Measurements from ENCODE around the gene ZNF280D.
A peak's percentile ranks its signal among the peaks of the same experiment; 100 is the strongest.
"Not testable (repeated sequence)": the region's sequence is repeated elsewhere in the genome, so short reads cannot be mapped to it uniquely, and the experiment has no call there.

The ZNF280D gene

DNA sequence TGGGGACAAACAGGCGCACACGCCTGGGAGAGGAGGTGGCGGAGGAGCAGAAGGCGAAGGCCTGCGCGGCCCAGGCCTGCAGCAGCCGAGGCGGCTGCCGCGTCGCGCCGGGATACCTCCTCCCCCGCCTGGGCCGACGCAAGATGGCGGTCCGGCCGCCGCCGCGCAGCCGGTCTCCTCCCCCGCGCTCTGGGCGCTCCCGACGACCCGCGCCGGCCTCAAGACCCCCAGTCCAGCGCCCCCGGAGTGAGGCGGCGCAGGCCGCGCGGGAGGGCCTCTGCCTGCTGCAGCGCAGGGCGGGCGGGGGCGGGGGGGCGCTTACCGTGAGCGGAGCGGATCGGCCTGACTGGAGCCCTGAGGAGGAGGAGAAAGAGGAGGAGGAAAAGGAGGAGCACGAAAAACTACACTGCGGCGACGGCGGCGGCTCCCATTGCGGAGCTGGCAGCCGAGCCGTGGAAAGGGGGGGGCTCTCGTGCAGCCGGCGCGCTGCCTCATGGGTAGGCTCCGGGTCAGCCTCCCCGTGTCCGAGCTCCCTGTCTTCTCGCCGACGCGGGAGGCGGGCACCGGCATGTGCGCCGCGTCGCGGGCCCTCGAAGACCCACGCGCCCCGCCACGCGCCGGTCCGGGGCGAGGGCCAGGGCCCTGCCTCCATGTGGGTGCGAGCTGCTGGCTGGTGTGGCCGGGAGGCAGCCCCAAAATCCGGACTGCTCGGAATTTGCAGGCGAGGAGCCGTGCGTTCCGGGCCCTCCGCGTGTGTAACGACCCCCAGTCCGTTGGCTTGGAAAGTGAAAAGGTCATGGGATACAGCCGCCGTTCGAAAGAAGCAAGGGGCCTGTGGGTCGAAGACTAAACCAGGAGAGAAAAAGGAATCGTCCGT lies at the start of gene ZNF280D:
Gene ZNF280D (minus strand): TSS at position 374 of the 877 bp plus-strand sequence. CDS start 26,400 bp downstream, outside the sequence.
- DNase-seq (ENCODE audit: low spot score): peak; percentile 91

GRCh38 chr15:56782306-56782705 lies 49.0 kb upstream of the ZNF280D start:
- DNase-seq (ENCODE audit: low spot score): no peak

GRCh38 chr15:56781666-56782065 lies 48.4 kb upstream of the ZNF280D start:
- DNase-seq (ENCODE audit: low spot score): no peak

GRCh38 chr15:56780102-56780725 lies 46.9 kb upstream of the ZNF280D start:
- DNase-seq (ENCODE audit: low spot score): not testable (repeated sequence)

DNA sequence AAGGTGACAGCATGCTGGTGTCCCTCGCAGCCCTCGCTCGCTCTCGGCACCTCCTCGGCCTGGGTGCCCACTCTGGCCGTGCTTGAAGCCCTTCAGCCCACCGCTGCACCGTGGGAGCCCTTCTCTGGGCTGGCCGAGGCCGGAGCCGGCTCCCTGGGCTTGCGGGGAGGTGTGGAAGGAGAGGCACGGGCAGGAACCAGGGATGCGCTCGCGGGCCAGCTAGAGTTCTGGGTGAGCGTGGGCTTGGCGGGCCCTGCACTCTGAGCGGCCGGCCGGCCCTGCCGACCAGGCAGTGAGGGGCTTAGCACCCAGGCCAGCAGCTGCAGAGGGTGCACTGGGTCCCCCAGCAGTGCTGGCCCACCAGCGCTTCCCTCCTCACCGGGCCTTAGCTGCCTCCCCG lies 46.1 kb upstream of the ZNF280D start:
- DNase-seq (ENCODE audit: low spot score): not testable (repeated sequence)

GRCh38 chr15:56778761-56779160 lies 45.5 kb upstream of the ZNF280D start:
- DNase-seq (ENCODE audit: low spot score): no peak

- DNase-seq (ENCODE audit: low spot score): no peak
These were observed 43.5 kb upstream of the ZNF280D start for GRCh38 chr15:56776839-56777238.

- DNase-seq (ENCODE audit: low spot score): no peak
These were observed 42.3 kb upstream of the ZNF280D start for GRCh38 chr15:56775641-56776040.

DNA sequence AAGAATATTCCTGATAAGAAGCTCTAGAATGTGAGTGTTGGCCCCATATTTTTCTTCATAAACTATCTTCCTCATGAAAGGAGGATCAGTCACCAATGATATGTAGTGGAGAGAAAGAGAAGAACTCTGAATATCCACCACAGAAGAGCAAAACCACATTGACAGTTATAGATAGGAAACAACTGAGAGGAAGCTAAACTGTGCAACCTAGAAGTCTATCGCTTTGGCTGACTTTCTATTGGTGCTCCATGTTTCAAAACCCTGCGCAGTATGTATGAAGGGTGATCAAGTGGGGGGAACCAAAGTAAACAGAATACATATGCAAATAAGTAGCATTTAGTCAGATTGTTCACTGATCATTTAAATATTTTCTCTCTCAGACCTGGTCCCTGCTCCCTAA lies 41.0 kb upstream of the ZNF280D start:
- no peak for DNase-seq (ENCODE audit: low spot score)

- no peak for DNase-seq (ENCODE audit: low spot score)
These were observed 39.7 kb upstream of the ZNF280D start for GRCh38 chr15:56772868-56773639.

GRCh38 chr15:56770173-56770572 lies 36.9 kb upstream of the ZNF280D start:
- DNase-seq (ENCODE audit: low spot score): no peak

DNA sequence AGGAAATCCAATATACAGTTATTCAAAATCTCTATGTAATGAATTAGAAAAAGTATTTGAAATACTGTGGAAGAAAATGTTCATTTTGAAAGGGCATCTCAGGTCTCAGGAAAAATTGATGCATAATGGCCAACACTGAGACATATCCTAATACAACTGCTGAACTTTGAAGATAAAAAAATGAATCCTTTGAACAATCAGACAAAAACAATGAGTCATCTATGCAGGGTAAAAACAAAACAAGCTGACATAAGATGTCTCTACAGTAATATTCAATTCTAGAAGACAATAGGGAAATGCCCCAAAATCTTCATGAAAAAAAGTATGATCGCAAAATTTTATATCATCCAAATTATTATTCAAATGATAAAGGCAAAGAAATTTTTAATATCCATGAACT lies 34.0 kb upstream of the ZNF280D start:
- DNase-seq (ENCODE audit: low spot score): no peak

GRCh38 chr15:56765251-56765650 lies 31.9 kb upstream of the ZNF280D start:
- DNase-seq (ENCODE audit: low spot score): peak; percentile 21

DNA sequence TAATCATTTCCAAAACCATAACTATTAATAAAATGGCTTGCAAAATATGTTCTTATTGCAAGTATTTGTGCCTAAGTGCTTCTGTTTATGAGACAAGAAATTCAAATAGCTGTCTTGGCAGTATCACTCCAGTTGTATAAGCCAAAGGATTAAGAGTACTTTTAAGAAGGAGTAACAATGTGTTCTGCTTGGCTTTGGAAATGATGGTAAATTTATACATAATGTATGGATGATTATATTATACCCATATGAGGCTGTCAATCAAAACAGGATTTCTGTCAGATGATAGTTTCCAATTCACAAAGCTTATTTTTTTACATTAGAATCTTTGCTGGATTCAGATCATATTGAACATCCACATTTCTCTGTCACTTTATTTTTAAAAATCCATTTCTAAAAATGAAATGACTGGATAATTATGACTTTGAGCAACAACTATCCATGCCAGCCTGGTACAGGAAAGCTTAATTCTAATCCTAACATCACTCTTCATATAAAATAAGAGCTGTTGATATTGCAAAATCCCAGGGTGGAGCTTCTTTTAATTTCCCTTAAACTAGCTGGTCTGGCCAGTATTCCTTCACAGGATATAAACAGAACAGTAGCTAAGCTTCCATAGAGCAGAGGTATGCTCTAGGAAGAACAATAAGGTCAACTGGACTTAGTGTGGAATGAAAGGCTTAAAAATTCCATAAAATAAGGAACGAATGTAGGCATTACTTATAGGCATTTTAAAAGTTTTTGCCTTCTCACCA lies 30.0 kb upstream of the ZNF280D start:
- no peak for DNase-seq (ENCODE audit: low spot score)

DNA sequence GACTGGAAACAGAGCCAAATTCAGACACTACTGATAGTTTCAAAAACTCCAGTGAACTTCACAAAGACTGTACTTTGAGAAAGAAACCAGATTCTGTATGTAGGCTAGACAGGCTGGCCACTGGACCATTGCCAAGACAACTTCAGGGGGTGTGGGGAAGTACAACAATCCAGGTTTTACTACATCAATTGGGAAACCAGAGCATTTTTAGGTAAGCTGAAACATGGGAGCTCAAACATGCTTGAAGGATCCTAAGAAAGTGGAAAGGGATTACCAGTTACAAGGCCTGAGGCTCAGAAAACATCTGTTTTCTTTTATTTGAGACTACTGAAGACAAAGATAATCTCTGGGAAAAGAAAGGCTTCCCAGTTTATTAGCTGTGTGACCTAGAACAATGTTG lies 26.9 kb upstream of the ZNF280D start:
- DNase-seq (ENCODE audit: low spot score): no peak

GRCh38 chr15:56759450-56759845 lies 26.1 kb upstream of the ZNF280D start:
- peak; percentile 18 for DNase-seq (ENCODE audit: low spot score)

DNA sequence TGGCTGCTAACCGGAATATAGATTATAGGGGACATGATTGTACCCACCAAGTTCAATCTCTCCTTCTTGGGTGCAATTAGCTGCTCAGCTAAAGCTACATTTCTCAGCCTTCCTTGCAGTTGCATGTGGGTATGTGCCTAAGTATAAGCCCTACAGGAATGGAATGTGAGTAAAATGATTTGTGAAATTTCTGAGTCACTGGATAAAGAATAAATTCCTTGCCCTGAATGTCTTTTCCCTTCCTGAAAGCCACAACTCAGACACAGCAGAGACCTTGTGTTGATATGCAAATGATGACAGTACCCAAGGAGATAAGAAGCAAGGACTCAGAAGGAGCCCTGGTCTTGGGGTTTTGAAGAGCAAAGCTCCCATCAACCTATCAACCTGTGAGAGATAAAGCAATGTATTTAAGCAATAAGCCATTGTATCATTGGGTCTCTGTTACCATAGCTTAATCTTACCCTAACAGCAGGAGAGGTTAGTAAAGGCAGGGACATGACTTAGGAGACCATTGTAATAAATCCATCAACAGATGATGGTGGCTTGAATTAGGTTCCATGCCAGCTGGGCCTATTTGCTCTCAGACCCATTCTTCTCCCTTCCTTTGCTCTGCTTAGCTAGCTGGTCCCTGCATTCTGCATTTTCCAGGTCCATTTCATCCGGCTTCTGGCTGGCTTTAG lies 25.6 kb upstream of the ZNF280D start:
- no peak for DNase-seq (ENCODE audit: low spot score)

DNA sequence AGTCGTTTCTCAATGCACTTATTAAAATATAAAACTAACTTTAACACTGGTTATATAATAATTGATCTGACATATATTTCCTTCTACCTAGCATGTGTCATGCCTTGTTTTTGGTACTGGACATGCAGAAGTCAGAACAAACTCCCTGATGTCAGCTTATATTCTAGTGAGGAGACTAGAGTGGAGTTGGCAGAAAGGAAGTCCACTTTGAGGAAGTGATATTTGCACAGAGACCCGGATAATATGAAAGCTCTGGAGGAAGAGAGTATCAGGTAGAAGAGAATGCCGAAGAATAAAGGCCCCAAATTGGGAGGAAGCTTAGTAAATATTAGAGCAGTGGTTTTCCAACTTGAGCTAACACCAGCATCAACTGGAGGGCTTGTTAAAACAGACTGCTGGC lies 24.6 kb upstream of the ZNF280D start:
- DNase-seq (ENCODE audit: low spot score): peak; percentile 24

DNA sequence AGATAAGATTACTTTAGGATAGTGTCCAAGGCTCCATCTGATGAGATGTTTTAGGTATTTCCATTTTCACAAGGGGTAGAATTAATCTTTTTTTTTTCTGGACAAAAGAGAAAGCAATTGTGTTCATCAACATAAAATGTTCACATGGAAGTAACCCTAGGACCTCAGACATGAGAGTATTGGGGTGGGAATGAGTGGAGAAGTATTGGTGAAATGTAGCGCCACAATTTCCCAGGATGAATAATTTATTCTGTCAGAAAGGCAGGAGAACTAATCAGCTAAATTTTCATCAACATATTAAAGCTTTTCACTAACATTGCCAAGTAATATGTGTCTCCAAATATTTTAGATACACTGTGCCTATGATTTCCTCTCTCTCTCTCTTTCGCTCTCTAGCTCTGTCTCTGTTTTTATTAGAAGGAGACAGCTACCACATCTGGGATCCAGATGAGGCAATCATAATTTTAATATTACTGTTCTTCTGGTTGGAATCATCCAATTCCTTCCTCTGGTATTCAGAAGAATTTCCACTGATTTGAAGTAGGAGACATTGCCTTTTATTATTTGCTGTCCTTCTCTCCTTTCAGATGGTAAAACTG lies 21.6 kb upstream of the ZNF280D start:
- DNase-seq (ENCODE audit: low spot score): no peak

- no peak for DNase-seq (ENCODE audit: low spot score)
These were observed 19.7 kb upstream of the ZNF280D start for GRCh38 chr15:56752986-56753385.

DNA sequence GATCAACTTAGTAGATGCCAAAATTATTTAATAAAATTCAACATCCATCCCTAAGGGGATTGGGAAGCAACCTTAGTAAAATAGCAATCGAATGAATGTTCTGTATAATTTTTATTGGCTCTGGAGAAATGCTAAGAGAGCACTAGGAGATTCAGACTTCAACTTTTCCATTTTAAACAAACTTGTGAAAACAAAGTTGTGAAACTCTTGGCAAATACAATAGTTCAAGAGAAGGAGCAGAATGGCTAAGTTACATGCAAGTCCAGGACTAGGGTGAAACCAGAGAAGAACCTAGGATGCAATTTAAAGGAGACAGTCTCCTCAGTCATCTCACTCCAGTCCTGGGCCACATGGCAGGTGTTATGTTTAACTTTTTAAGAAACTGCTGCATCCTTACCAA lies 16.7 kb upstream of the ZNF280D start:
- DNase-seq (ENCODE audit: low spot score): no peak
